ENCODE data around the gene CYREN.

- no peak for TF ChIP-seq TAF1 (IDR thresholded peaks at IDR 0.05; ENCODE audit: low read depth)
- TF ChIP-seq FOXM1 (IDR thresholded peaks at IDR 0.05; ENCODE audit: borderline replicate concordance, low read depth), result no peak
- TF ChIP-seq ZBTB7A (IDR thresholded peaks at IDR 0.05; ENCODE audit: low read depth), result no peak
- TF ChIP-seq CEBPB (IDR thresholded peaks at IDR 0.05), result no peak
- TF ChIP-seq NFIC (IDR thresholded peaks at IDR 0.05), result no peak
- no peak for TF ChIP-seq REST (IDR thresholded peaks at IDR 0.05; ENCODE audit: low read depth)
Observed at GRCh38 chr7:135181929-135182678, 11.6 kb upstream of the CYREN start.

Data from Ishikawa (cell line).